Subcutaneous abdominal adipose tissue (tissue), 5 donors: ENCODE data around the gene PCAT6.
"Not testable (repeated sequence)": the region's sequence is repeated elsewhere in the genome, so short reads cannot be mapped to it uniquely, and the experiment has no call there.

Source experiments
- H3K27ac ChIP-seq: one replicate; pipeline ENCODE4 v1.7.0; 2013; ENCODE audit warnings: low read depth, mild to moderate bottlenecking, inconsistent platforms, low read length, moderate library complexity
- H3K27me3 ChIP-seq, 5 donors: one replicate each; pipeline ENCODE4 v1.7.0; 2013; ENCODE audit warnings: low read length in 5 of 5, inconsistent platforms in 1 of 5; ENCODE audit not compliant: control insufficient read depth in 5 of 5, insufficient read depth in 4 of 5
- H3K36me3 ChIP-seq, 5 donors: one replicate each; pipeline ENCODE4 v1.7.0; 2013; ENCODE audit warnings: low read length in 5 of 5; ENCODE audit not compliant: control insufficient read depth in 5 of 5, insufficient read depth in 5 of 5
- H3K4me1 ChIP-seq, 5 donors: one replicate each; pipeline ENCODE4 v1.7.0; 2013; ENCODE audit warnings: low read length in 5 of 5, mild to moderate bottlenecking in 3 of 5, moderate library complexity in 1 of 5; ENCODE audit not compliant: control insufficient read depth in 5 of 5, insufficient read depth in 5 of 5
- H3K4me3 ChIP-seq, 5 donors: one replicate each; pipeline ENCODE4 v1.7.0; 2013; ENCODE audit warnings: low read length in 5 of 5, low read depth in 1 of 5
- H3K9ac ChIP-seq, 5 donors: one replicate each; pipeline ENCODE4 v1.7.0; 2013; ENCODE audit warnings: low read length in 5 of 5, mild to moderate bottlenecking in 4 of 5, moderate library complexity in 3 of 5
- H3K9me3 ChIP-seq, 5 donors: one replicate each; pipeline ENCODE4 v1.7.0; 2013; ENCODE audit warnings: low read length in 5 of 5; ENCODE audit not compliant: control insufficient read depth in 5 of 5
- donor health status: healthy.
- donor health status: healthy.
- donor health status: healthy.
- donor health status: healthy.
- donor health status: healthy.

Gene PCAT6

GRCh38 chr1:202810615-202811295 is at the start of gene PCAT6:
Gene PCAT6, plus strand, starts transcription at chr1:202810954.
- H3K27ac ChIP-seq, result peak within 1 kb of the TSS; percentile 56
- H3K36me3 ChIP-seq, result no peaks in the 10 kb centered on the region
- H3K9ac ChIP-seq, result peak within 1 kb of the TSS; percentile 38 to 84 (median 78)
- no peaks in the 10 kb centered on the region for H3K27me3 ChIP-seq
- peak within 1 kb of the TSS; percentile 82 to 93 (median 92) for H3K4me3 ChIP-seq
- no peaks in the 10 kb centered on the region for H3K9me3 ChIP-seq
- H3K4me1 ChIP-seq, result peaks cover 2 to 40% (median 36%) of the 10 kb centered on the region in 5 donors

DNA sequence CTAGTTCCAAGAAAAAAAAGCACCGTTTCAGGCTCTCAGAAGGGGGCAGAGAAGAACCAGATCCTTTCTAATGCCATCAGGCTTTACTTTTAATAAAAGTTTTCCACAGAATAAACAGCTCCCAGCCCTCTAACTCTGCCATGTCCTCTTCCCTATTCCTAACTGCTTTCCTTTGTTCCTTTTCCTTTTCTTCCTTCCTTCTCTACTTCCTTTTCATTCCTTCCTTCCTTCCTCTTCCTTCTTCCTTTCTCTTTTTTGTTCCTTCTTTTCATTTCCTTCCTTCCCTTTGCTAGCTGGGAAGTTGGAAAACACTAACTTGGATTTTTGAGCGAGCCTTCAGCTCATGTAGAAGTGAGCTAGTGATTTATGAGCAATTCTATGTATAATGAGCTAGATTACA is 48.7 kb upstream of the PCAT6 start:
- Histone ChIP-seq H3K9ac (peak overlapping the region in 1 of 5 donors; percentile 17), H3K4me3 (no peak overlapping the region), H3K27ac (no peak overlapping the region), H3K27me3 (no peaks in the 10 kb centered on the region), H3K4me1 (peaks cover 0 to 16% (median 6%) of the 10 kb centered on the region in 5 donors), H3K36me3 (peaks cover 28 to 60% (median 43%) of the 10 kb centered on the region in 5 donors), H3K9me3 (no peaks in the 10 kb centered on the region)

DNA sequence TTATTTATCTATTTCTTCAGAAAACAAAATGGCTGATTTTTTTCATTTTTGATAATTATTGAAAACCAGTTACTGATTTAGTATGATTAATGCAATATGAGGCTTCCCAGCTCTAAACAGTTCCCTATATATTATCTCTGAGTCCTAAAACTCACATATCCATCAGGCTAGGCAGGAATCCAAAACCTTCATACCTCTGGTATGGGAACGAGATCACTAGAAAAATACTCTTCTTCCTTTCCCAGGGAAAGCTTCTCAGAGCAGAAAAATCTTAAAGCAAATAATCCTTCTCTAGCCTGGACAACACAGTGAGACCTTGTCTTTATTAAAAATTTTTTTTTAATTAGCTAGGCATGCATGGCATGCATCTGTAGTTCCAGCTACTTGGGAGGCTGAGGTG is 45.0 kb upstream of the PCAT6 start:
- H3K36me3 ChIP-seq, result peaks cover 14 to 36% (median 28%) of the 10 kb centered on the region in 5 donors
- H3K9me3 ChIP-seq, result no peaks in the 10 kb centered on the region
- no peaks in the 10 kb centered on the region for H3K27me3 ChIP-seq
- H3K9ac ChIP-seq, result no peak overlapping the region
- no peak overlapping the region for H3K4me3 ChIP-seq
- no peak overlapping the region for H3K27ac ChIP-seq
- H3K4me1 ChIP-seq, result peaks cover 0 to 11% (median 4%) of the 10 kb centered on the region in 5 donors

DNA sequence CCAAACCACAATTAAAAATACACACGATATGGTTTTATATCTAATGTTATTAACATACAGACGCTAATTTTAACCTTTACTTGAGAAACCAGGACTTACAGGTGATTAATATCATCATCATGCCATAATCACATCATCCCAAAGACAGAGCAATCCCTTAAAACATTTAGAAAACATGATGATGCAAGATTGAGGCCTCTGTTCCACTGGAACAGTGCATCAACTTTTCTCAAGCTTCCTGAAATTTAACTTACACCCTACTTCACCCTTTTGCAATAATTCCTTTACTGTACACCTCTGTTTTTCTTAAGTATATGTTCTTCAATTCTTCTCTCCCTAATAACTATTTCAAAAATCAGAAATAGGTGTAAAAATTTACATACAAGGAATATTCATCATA is 40.6 kb upstream of the PCAT6 start:
- H3K9me3 ChIP-seq, result no peaks in the 10 kb centered on the region
- H3K27me3 ChIP-seq, result no peaks in the 10 kb centered on the region
- H3K4me1 ChIP-seq, result no peaks in the 10 kb centered on the region
- H3K4me3 ChIP-seq, result no peak overlapping the region
- H3K27ac ChIP-seq, result no peak overlapping the region
- peaks cover 20 to 51% (median 39%) of the 10 kb centered on the region in 5 donors for H3K36me3 ChIP-seq
- H3K9ac ChIP-seq, result no peak overlapping the region

- H3K9me3 ChIP-seq, result no peaks in the 10 kb centered on the region
- H3K4me3 ChIP-seq, result no peak overlapping the region
- peaks cover 0 to 3% (median 0%) of the 10 kb centered on the region in 5 donors for H3K36me3 ChIP-seq
- no peak overlapping the region for H3K9ac ChIP-seq
- H3K27ac ChIP-seq, result no peak overlapping the region
- no peaks in the 10 kb centered on the region for H3K27me3 ChIP-seq
- no peaks in the 10 kb centered on the region for H3K4me1 ChIP-seq
These were observed 29.6 kb upstream of the PCAT6 start for GRCh38 chr1:202781180-202781579.

DNA sequence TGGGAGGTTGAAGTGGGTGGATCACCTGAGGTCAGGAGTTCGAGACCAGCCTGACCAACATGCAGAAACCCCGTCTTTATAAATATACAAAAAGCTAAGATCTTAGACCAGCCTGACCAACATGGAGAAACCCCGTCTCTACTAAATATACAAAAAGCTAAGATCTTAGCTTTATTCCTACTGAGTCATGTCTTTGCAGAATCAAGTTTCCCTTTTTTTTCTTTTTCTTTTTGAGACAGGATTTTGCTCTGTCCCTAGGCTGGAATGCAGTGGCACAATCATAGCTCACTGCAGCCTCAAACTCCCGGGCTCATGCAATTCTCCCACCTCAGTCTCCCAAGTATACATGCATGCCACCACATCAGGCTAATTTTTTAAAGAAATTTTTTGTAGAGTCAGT is 23.9 kb upstream of the PCAT6 start:
- Histone ChIP-seq H3K36me3 (no peaks in the 10 kb centered on the region), H3K4me1 (peaks cover 0 to 5% (median 0%) of the 10 kb centered on the region in 5 donors), H3K9ac (no peak overlapping the region), H3K27me3 (no peaks in the 10 kb centered on the region), H3K4me3 (no peak overlapping the region), H3K9me3 (no peaks in the 10 kb centered on the region), H3K27ac (no peak overlapping the region)

DNA sequence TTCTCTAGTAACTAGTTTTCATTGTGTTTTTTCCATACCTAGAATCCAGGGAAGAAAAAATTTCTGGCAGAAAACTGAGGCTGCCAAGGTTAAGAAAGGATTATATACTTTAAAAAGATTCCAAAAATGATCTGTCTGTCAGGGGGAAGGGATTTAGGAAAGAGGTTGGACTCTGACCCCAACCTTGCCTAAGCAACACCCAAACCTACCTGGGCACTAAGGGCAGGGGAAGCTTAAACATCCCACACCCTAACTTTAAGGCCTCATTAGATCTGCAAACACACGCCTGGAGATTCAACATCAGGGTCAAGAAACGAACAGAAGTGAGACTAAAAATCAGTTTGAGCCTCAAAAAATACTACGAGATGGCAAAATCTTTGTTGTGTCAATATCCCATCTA is 22.0 kb upstream of the PCAT6 start:
- H3K27ac ChIP-seq, result no peak overlapping the region
- no peaks in the 10 kb centered on the region for H3K9me3 ChIP-seq
- no peaks in the 10 kb centered on the region for H3K27me3 ChIP-seq
- peaks cover 0 to 5% (median 0%) of the 10 kb centered on the region in 5 donors for H3K4me1 ChIP-seq
- no peak overlapping the region for H3K4me3 ChIP-seq
- H3K36me3 ChIP-seq, result no peaks in the 10 kb centered on the region
- H3K9ac ChIP-seq, result no peak overlapping the region

DNA sequence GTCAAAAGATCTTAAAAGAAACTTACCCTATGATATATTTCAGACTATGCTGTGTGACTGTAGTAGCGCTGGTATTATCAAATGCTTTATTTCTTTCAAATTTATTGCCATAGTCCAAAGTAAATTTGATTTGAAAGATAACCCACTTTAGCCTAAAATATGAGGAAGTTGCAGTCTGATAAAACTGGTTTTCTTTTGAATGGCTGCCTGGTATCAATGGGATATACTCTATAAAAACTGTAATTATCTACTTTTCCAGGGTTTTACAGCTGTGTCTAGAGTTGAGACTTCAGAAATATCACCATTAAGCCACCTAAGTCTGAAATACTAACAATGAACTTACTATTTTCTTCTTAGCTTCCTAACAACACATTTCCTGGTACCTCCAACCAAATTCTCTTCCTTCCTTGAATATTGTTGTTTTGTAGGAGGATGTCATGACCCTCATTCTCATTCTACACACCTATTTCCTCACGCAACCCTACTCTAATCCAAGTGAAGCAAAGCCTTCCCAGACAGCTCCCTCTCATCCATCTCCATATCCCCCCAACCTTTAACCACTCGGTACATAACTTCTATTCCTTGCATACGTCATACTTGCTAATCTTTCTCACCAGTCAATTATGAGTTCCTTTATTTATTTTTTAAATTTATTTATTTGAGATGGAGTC is 19.5 kb upstream of the PCAT6 start:
- H3K4me1 ChIP-seq, result peaks cover 0 to 5% (median 0%) of the 10 kb centered on the region in 5 donors
- H3K4me3 ChIP-seq, result no peak overlapping the region
- no peaks in the 10 kb centered on the region for H3K27me3 ChIP-seq
- no peaks in the 10 kb centered on the region for H3K9me3 ChIP-seq
- H3K9ac ChIP-seq, result no peak overlapping the region
- H3K27ac ChIP-seq, result no peak overlapping the region
- no peaks in the 10 kb centered on the region for H3K36me3 ChIP-seq

- no peaks in the 10 kb centered on the region for H3K9me3 ChIP-seq
- H3K4me3 ChIP-seq, result no peak overlapping the region
- peaks cover 0 to 10% (median 0%) of the 10 kb centered on the region in 5 donors for H3K4me1 ChIP-seq
- H3K27ac ChIP-seq, result no peak overlapping the region
- no peaks in the 10 kb centered on the region for H3K27me3 ChIP-seq
- no peak overlapping the region for H3K9ac ChIP-seq
- H3K36me3 ChIP-seq, result peaks cover 0 to 3% (median 0%) of the 10 kb centered on the region in 5 donors
These were observed 16.6 kb upstream of the PCAT6 start for GRCh38 chr1:202794051-202794740.

DNA sequence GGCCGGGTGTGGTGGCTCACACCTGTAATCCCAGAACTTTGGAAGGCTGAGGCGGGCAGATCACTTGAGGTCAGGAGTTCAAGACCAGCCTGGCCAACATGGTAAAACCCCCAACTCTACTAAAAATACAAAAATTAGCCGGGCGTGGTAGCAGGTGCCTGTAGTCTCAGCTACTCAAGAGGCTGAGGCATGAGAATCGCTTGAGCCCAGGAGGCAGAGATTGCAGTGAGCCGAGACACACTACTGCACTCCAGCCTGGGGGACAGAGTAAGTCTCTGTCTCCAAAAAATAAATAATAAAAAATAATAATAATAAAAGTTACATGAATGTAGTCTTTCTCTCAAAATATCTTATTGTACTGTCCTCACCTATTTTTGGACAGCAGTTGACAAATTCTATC is 15.8 kb upstream of the PCAT6 start:
- H3K36me3 ChIP-seq, H3K4me1 ChIP-seq, H3K27ac ChIP-seq, H3K9ac ChIP-seq, H3K9me3 ChIP-seq, H3K27me3 ChIP-seq, H3K4me3 ChIP-seq: not testable (repeated sequence)
